Parathyroid adenoma (tissue), 2 donors: ENCODE data around the gene KLHL3.

Source experiments
- H2AFZ ChIP-seq: fragments of 300-600 bp; sonication (generic); one replicate; pipeline ENCODE4 v1.7.0; 2017; ENCODE audit warnings: antibody characterized with exemption, mild to moderate bottlenecking
- H3K27ac ChIP-seq: fragments of 300-600 bp; sonication (generic); one replicate; pipeline ENCODE4 v1.7.0; 2017
- H3K27me3 ChIP-seq: fragments of 300-600 bp; sonication (generic); one replicate; pipeline ENCODE4 v1.7.0; 2017; ENCODE audit warnings: low read length; ENCODE audit not compliant: control insufficient read depth, insufficient read depth
- H3K36me3 ChIP-seq: fragments of 300-600 bp; sonication (generic); one replicate; pipeline ENCODE4 v1.7.0; 2017; ENCODE audit warnings: low read length; ENCODE audit not compliant: control insufficient read depth, insufficient read depth
- H3K4me1 ChIP-seq: fragments of 300-600 bp; sonication (generic); one replicate; pipeline ENCODE4 v1.7.0; 2017; ENCODE audit warnings: control low read depth
- H3K4me2 ChIP-seq: fragments of 300-600 bp; sonication (generic); one replicate; pipeline ENCODE4 v1.7.0; 2017; ENCODE audit warnings: low read length
- H3K4me3 ChIP-seq: fragments of 300-600 bp; sonication (generic); one replicate; pipeline ENCODE4 v1.7.0; 2017; ENCODE audit warnings: low read depth, low read length
- H3K79me2 ChIP-seq: fragments of 300-600 bp; sonication (generic); one replicate; pipeline ENCODE4 v1.7.0; 2017; ENCODE audit warnings: control low read depth
- H3K9ac ChIP-seq: fragments of 300-600 bp; sonication (generic); one replicate; pipeline ENCODE4 v1.7.0; 2017; ENCODE audit warnings: mild to moderate bottlenecking
- H3K9me3 ChIP-seq: fragments of 300-600 bp; sonication (generic); one replicate; pipeline ENCODE4 v1.7.0; 2017; ENCODE audit warnings: low read length; ENCODE audit not compliant: control insufficient read depth
- TF ChIP-seq, protein P1 (sequence below): fragments of 300-600 bp; sonication (generic); IDR thresholded peaks from one replicate; pipeline ENCODE4 v1.7.0; 2017; ENCODE audit warnings: antibody characterized with exemption, mild to moderate bottlenecking
- donor health status: primary hyperparathyroidism.

Gene KLHL3

GRCh38 chr5:137633896-137634295, 102.0 kb downstream of the KLHL3 start:
- peaks cover 3% of the 10 kb centered on the region for H3K4me1 ChIP-seq
- H3K9ac ChIP-seq = no peak overlapping the region
- H3K27me3 ChIP-seq = no peaks in the 10 kb centered on the region
- TF ChIP-seq, protein P1, sequence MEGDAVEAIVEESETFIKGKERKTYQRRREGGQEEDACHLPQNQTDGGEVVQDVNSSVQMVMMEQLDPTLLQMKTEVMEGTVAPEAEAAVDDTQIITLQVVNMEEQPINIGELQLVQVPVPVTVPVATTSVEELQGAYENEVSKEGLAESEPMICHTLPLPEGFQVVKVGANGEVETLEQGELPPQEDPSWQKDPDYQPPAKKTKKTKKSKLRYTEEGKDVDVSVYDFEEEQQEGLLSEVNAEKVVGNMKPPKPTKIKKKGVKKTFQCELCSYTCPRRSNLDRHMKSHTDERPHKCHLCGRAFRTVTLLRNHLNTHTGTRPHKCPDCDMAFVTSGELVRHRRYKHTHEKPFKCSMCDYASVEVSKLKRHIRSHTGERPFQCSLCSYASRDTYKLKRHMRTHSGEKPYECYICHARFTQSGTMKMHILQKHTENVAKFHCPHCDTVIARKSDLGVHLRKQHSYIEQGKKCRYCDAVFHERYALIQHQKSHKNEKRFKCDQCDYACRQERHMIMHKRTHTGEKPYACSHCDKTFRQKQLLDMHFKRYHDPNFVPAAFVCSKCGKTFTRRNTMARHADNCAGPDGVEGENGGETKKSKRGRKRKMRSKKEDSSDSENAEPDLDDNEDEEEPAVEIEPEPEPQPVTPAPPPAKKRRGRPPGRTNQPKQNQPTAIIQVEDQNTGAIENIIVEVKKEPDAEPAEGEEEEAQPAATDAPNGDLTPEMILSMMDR = no peak
- H3K79me2 ChIP-seq = no peaks in the 10 kb centered on the region
- no peaks in the 10 kb centered on the region for H3K9me3 ChIP-seq
- no peak overlapping the region for H2AFZ ChIP-seq
- no peak overlapping the region for H3K27ac ChIP-seq
- H3K4me2 ChIP-seq = no peak overlapping the region
- H3K4me3 ChIP-seq = no peak overlapping the region
- H3K36me3 ChIP-seq = no peaks in the 10 kb centered on the region

DNA sequence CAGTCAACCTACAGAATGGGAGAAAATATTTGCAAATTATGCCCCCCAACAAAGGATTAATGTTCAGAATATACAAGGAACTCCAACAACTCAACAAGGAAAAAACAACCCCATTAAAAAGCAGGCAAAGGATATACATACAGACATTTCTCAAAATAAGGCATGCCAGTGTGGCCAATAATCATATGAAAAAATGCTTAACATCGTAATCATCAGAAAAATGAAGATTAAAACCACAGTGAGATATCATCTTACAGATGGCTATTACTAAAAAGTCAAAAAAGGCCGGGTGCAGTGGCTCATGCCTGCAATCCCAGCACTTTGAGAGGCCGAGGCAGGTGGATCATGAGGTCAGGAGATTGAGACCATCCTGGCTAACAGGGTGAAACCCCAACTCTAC, 103.2 kb downstream of the KLHL3 start:
- Histone ChIP-seq H3K27me3 (no peaks in the 10 kb centered on the region), H3K4me1 (peaks cover 3% of the 10 kb centered on the region), H3K79me2 (no peaks in the 10 kb centered on the region), H3K9me3 (no peaks in the 10 kb centered on the region), H3K4me2 (no peak overlapping the region), H3K4me3 (no peak overlapping the region), H3K36me3 (no peaks in the 10 kb centered on the region), H3K27ac (no peak overlapping the region), H3K9ac (no peak overlapping the region), H2AFZ (no peak overlapping the region)
- TF ChIP-seq, protein P1 = no peak

- Histone ChIP-seq H3K27ac (no peak overlapping the region), H3K27me3 (no peaks in the 10 kb centered on the region), H2AFZ (no peak overlapping the region), H3K36me3 (no peaks in the 10 kb centered on the region), H3K9me3 (no peaks in the 10 kb centered on the region), H3K9ac (no peak overlapping the region), H3K4me1 (peaks cover 3% of the 10 kb centered on the region), H3K4me2 (no peak overlapping the region), H3K4me3 (no peak overlapping the region), H3K79me2 (no peaks in the 10 kb centered on the region)
- TF ChIP-seq, protein P1 = no peak
Observed at GRCh38 chr5:137631453-137631852, 104.4 kb downstream of the KLHL3 start.

GRCh38 chr5:137630972-137631370, 104.9 kb downstream of the KLHL3 start:
- Histone ChIP-seq H3K27ac (no peak overlapping the region), H3K4me3 (no peak overlapping the region), H3K4me2 (no peak overlapping the region), H2AFZ (no peak overlapping the region), H3K4me1 (peaks cover 3% of the 10 kb centered on the region), H3K27me3 (no peaks in the 10 kb centered on the region), H3K36me3 (no peaks in the 10 kb centered on the region), H3K9ac (no peak overlapping the region), H3K79me2 (no peaks in the 10 kb centered on the region), H3K9me3 (no peaks in the 10 kb centered on the region)
- TF ChIP-seq, protein P1 = no peak

- Histone ChIP-seq H3K4me3 (no peak overlapping the region), H3K27ac (no peak overlapping the region), H3K9ac (no peak overlapping the region)
Observed at GRCh38 chr5:137630216-137630971, 105.5 kb downstream of the KLHL3 start.

More at GRCh38 chr5:137630216-137630971, 105.5 kb downstream of the KLHL3 start:
- no peaks in the 10 kb centered on the region for H3K79me2 ChIP-seq
- peak overlapping the region; percentile 61 for H2AFZ ChIP-seq
- H3K4me2 ChIP-seq = no peak overlapping the region
- H3K27me3 ChIP-seq = no peaks in the 10 kb centered on the region
- H3K36me3 ChIP-seq = no peaks in the 10 kb centered on the region
- H3K9me3 ChIP-seq = no peaks in the 10 kb centered on the region
- H3K4me1 ChIP-seq = peaks cover 3% of the 10 kb centered on the region
- TF ChIP-seq, protein P1 = no peak
